Esophagus mucosa (tissue), 1 donor: ENCODE results near the gene KIF17. TPM values are rescaled to one million over a fixed set of nuclear protein-coding genes. Genes with fewer than 3 reads are reported as not detected.
"Not testable (repeated sequence)": the region's sequence is repeated elsewhere in the genome, so short reads cannot be mapped to it uniquely, and the experiment has no call there.

Experiments
- ATAC-seq: fragments of 200-7000 bp; cut with Tn5 transposase; one replicate; pipeline ENCODE4 v1.9.1; 2020
- total RNA-seq: library from RNA; stranded (reverse); gene quantifications from one replicate; pipeline ENCODE4 v1.2.4, GENCODE V29; 2023
- donor health status: DM: yes; HTN: yes; CAD: no.

The KIF17 gene
- total RNA-seq, 1 donor from 2014 or later, result 0.60 TPM

- no peak for ATAC-seq
These were observed 9.3 kb upstream of the KIF17 start for GRCh38 chr1:20726932-20727745.

- peak; percentile 14 for ATAC-seq
These were observed 8.5 kb upstream of the KIF17 start for GRCh38 chr1:20726118-20726911.

- peak; percentile 52 for ATAC-seq
These were observed 7.6 kb upstream of the KIF17 start for GRCh38 chr1:20725189-20726117.

GRCh38 chr1:20724364-20725188 is 6.8 kb upstream of the KIF17 start:
- ATAC-seq, result no peak

- ATAC-seq, result peak; percentile 39
These were observed 5.9 kb upstream of the KIF17 start for GRCh38 chr1:20723537-20724363.

- ATAC-seq, result no peak
These were observed 5.3 kb upstream of the KIF17 start for GRCh38 chr1:20723159-20723536.

- no peak for ATAC-seq
These were observed 3.6 kb upstream of the KIF17 start for GRCh38 chr1:20721117-20722061.

- ATAC-seq, result no peak
These were observed 2.9 kb upstream of the KIF17 start for GRCh38 chr1:20720631-20721091.

- ATAC-seq, result no peak
These were observed 2.2 kb upstream of the KIF17 start for GRCh38 chr1:20719871-20720620.

- no peak for ATAC-seq
These were observed 1.5 kb upstream of the KIF17 start for GRCh38 chr1:20719261-20719660.

GRCh38 chr1:20718343-20718882 is 606 bp upstream of the KIF17 start:
- not testable (repeated sequence) for ATAC-seq

- no peak for ATAC-seq
These were observed 1.6 kb downstream of the KIF17 start for GRCh38 chr1:20716232-20716631.

- no peak for ATAC-seq
These were observed 2.4 kb downstream of the KIF17 start for GRCh38 chr1:20715406-20715805.

GRCh38 chr1:20713440-20713839 is 4.4 kb downstream of the KIF17 start:
- no peak for ATAC-seq

GRCh38 chr1:20712215-20712577 is 5.6 kb downstream of the KIF17 start:
- ATAC-seq, result no peak

- peak; percentile 5 for ATAC-seq
These were observed 6.3 kb downstream of the KIF17 start for GRCh38 chr1:20711285-20712214.
